Stimulated activated CD4-positive, alpha-beta T cell treated with anti-CD3 and anti-CD28 coated beads, TNF-alpha, amount 100 ng/mL, for 24 hours (primary cell): ENCODE data around the gene PSME1.

ENCODE experiments used
- DNase-seq, 3 experiments: peaks; one replicate each; pipeline ENCODE4 v3.0.0-alpha.2; 2020; ENCODE audit warnings: low read depth in 3 of 3

PSME1 gene

GRCh38 chr14:24130380-24130716 lies 5.6 kb upstream of the PSME1 start, which contains the start of gene FITM1:
TSS of gene FITM1 (plus strand) at chr14:24130659. CDS start at chr14:24131564, 905 bp downstream.
- DNase-seq: no peak

GRCh38 chr14:24130717-24131548 lies 5.1 kb upstream of the PSME1 start:
- no peak for DNase-seq

GRCh38 chr14:24131549-24131966 lies 4.4 kb upstream of the PSME1 start:
- no peak for DNase-seq

- no peak for DNase-seq
These were observed 3.8 kb upstream of the PSME1 start for GRCh38 chr14:24132061-24132685.

GRCh38 chr14:24132976-24133375 lies 3.0 kb upstream of the PSME1 start:
- no peak for DNase-seq

GRCh38 chr14:24133735-24134134 lies 2.3 kb upstream of the PSME1 start:
- no peak for DNase-seq

GRCh38 chr14:24135584-24135833 lies 485 bp upstream of the PSME1 start:
- DNase-seq: no peak

- no peak for DNase-seq
These were observed 912 bp downstream of the PSME1 start for GRCh38 chr14:24136684-24137528.

GRCh38 chr14:24137529-24138395 lies 1.8 kb downstream of the PSME1 start:
- no peak for DNase-seq

GRCh38 chr14:24138396-24139271 lies 2.6 kb downstream of the PSME1 start:
- no peak for DNase-seq

- DNase-seq: peak in 1 of 3 experiments; percentile 34
These were observed 3.4 kb downstream of the PSME1 start for GRCh38 chr14:24139272-24139934.

GRCh38 chr14:24141097-24141880 lies 5.3 kb downstream of the PSME1 start, which contains the start of gene EMC9:
TSS of gene EMC9 (minus strand) at chr14:24141591. CDS start at chr14:24141304, 287 bp downstream.
- DNase-seq: peak; percentile 97 to 100 (median 100)

GRCh38 chr14:24143511-24143910 lies 7.5 kb downstream of the PSME1 start:
- no peak for DNase-seq

- no peak for DNase-seq
These were observed 8.5 kb downstream of the PSME1 start for GRCh38 chr14:24144451-24144850.

GRCh38 chr14:24145219-24145618 lies 9.2 kb downstream of the PSME1 start:
- DNase-seq: no peak

GRCh38 chr14:24145690-24146452 lies 9.9 kb downstream of the PSME1 start:
- DNase-seq: no peak

GRCh38 chr14:24146453-24146977 lies 10.5 kb downstream of the PSME1 start, which contains the start of gene PSME2:
TSS of gene PSME2 (minus strand) at chr14:24146610. CDS start at chr14:24146581, 29 bp downstream.
- DNase-seq: peak; percentile 77 to 94 (median 78)
